Cardiac muscle cell (in vitro differentiated cells and primary cell): ENCODE data around the gene HHAT. TPM values are rescaled to one million over a fixed set of nuclear protein-coding genes. Genes with fewer than 3 reads are reported as not detected.

Experiments used
- DNase-seq, 2 donors: peaks; one replicate each; pipeline versions ENCODE4 v3.0.0 to v3.0.0-alpha.2; 2010 to 2017; ENCODE audit warnings: low read depth in 1 of 2, low spot score in 1 of 2
- H3K27ac ChIP-seq: fragments of 200-600 bp; sonication (generic); 2 replicates; pipeline ENCODE4 v1.5.1; 2016
- H3K27me3 ChIP-seq: fragments of 200-600 bp; sonication (generic); 2 replicates; pipeline ENCODE4 v1.6.0; 2016; ENCODE audit warnings: control low read depth
- H3K36me3 ChIP-seq: fragments of 200-600 bp; sonication (generic); 2 replicates; pipeline ENCODE4 v1.5.1; 2016; ENCODE audit warnings: control low read depth
- H3K4me1 ChIP-seq: fragments of 200-600 bp; sonication (generic); 2 replicates; pipeline ENCODE4 v1.8.1; 2017; ENCODE audit warnings: low read depth, mild to moderate bottlenecking, mixed run types
- H3K4me3 ChIP-seq: fragments of 200-600 bp; sonication (generic); 2 replicates; pipeline ENCODE4 v1.5.1; 2016; ENCODE audit warnings: mild to moderate bottlenecking
- H3K9me3 ChIP-seq: fragments of 200-600 bp; sonication (generic); 2 replicates; pipeline ENCODE4 v1.5.1; 2017; ENCODE audit warnings: low read depth, mild to moderate bottlenecking, control low read depth
- CTCF ChIP-seq: IDR thresholded peaks from 2 replicates; pipeline ENCODE4 v1.5.1; 2012; ENCODE audit warnings: low read depth, mild to moderate bottlenecking, low read length
- polyA plus RNA-seq: library from polyadenylated mRNA; unstranded; fragments of >200 nt; fragmentation: Nextera tagmentation; extraction: Ambion mirVana; gene quantifications from 2 replicates; pipeline ENCODE4 v1.2.1, GENCODE V29; 2016
- total RNA-seq: library from RNA; depleted of rRNA; stranded (reverse); fragments of >200 nt; gene quantifications from 2 replicates; pipeline ENCODE4 v1.2.3, GENCODE V29; 2016

Gene HHAT
- total and polyA plus RNA-seq, 2 experiments from 2014 or later = 3.6 to 8.4 TPM

GRCh38 chr1:210711825-210712612, 383.3 kb downstream of the HHAT start:
- Histone ChIP-seq H3K27me3 (no peaks in the 10 kb centered on the region), H3K4me1 (peaks cover 5% of the 10 kb centered on the region), H3K27ac (no peak overlapping the region), H3K9me3 (no peaks in the 10 kb centered on the region), H3K36me3 (no peaks in the 10 kb centered on the region), H3K4me3 (no peak overlapping the region)
- peak in 1 of 2 donors; percentile 35 for DNase-seq
- no peak for TF ChIP-seq CTCF

GRCh38 chr1:210715072-210715471, 386.4 kb downstream of the HHAT start:
- Histone ChIP-seq H3K9me3 (no peaks in the 10 kb centered on the region), H3K27ac (no peak overlapping the region), H3K4me1 (no peaks in the 10 kb centered on the region), H3K4me3 (no peak overlapping the region), H3K27me3 (no peaks in the 10 kb centered on the region), H3K36me3 (no peaks in the 10 kb centered on the region)
- no peak for TF ChIP-seq CTCF
- DNase-seq = no peak

GRCh38 chr1:210722410-210723081, 393.8 kb downstream of the HHAT start:
- TF ChIP-seq CTCF = no peak
- H3K9me3 ChIP-seq = no peaks in the 10 kb centered on the region
- no peaks in the 10 kb centered on the region for H3K27me3 ChIP-seq
- no peaks in the 10 kb centered on the region for H3K4me1 ChIP-seq
- no peak for DNase-seq
- no peaks in the 10 kb centered on the region for H3K36me3 ChIP-seq
- H3K27ac ChIP-seq = no peak overlapping the region
- H3K4me3 ChIP-seq = no peak overlapping the region

- Histone ChIP-seq H3K27me3 (no peaks in the 10 kb centered on the region), H3K27ac (no peak overlapping the region), H3K4me3 (no peak overlapping the region), H3K36me3 (no peaks in the 10 kb centered on the region), H3K9me3 (no peaks in the 10 kb centered on the region), H3K4me1 (no peaks in the 10 kb centered on the region)
- TF ChIP-seq CTCF = no peak
- DNase-seq = no peak
Observed at GRCh38 chr1:210723646-210724045, 394.9 kb downstream of the HHAT start.

- H3K36me3 ChIP-seq = no peaks in the 10 kb centered on the region
- no peak overlapping the region for H3K4me3 ChIP-seq
- no peaks in the 10 kb centered on the region for H3K4me1 ChIP-seq
- H3K27me3 ChIP-seq = no peaks in the 10 kb centered on the region
- TF ChIP-seq CTCF = no peak
- no peak for DNase-seq
- no peaks in the 10 kb centered on the region for H3K9me3 ChIP-seq
- H3K27ac ChIP-seq = no peak overlapping the region
Observed at GRCh38 chr1:210724768-210725167, 396.1 kb downstream of the HHAT start.

Other genes with a start within 250 kb of the HHAT start
- gene SERTAD4, start 96.1 kb upstream of the HHAT start, total RNA-seq = 0.63 and 1.8 TPM in 2 replicates
- 1.4 and 1.9 TPM in 2 replicates for gene SERTAD4, start 96.1 kb upstream of the HHAT start, polyA plus RNA-seq